Measurements from ENCODE around the gene RSRC1.
"Not testable (repeated sequence)": the region's sequence is repeated elsewhere in the genome, so short reads cannot be mapped to it uniquely, and the experiment has no call there.

DNA sequence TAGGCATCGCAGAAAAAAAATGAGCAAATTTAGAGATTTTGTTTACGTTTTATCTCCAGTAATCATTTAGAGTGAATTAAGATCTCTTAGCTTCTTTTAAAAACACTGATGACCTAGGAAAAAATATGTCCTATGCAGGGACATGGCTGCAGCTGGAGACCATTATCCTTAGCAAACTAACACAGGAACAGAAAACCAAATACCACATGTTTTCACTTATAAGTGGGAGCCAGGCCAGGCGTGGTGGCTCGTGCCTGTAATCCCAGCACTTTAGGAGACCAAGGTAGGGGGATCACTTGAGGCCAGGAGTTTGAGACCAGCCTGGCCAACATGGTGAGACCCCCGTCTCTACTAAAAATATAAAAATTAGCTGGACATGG, 298.6 kb downstream of the RSRC1 start:
- not testable (repeated sequence) for TF ChIP-seq CTCF (IDR thresholded peaks at IDR 0.05; ENCODE audit: low read depth, low read length); EZH2phosphoT487 (IDR thresholded peaks at IDR 0.05; ENCODE audit: low read depth)
